Measurements from ENCODE around the gene PLCG1. TPM values are rescaled to one million over a fixed set of nuclear protein-coding genes. Genes with fewer than 3 reads are reported as not detected.

PLCG1 gene
- polyA plus RNA-seq, 1 experiment = 54.6 TPM

DNA sequence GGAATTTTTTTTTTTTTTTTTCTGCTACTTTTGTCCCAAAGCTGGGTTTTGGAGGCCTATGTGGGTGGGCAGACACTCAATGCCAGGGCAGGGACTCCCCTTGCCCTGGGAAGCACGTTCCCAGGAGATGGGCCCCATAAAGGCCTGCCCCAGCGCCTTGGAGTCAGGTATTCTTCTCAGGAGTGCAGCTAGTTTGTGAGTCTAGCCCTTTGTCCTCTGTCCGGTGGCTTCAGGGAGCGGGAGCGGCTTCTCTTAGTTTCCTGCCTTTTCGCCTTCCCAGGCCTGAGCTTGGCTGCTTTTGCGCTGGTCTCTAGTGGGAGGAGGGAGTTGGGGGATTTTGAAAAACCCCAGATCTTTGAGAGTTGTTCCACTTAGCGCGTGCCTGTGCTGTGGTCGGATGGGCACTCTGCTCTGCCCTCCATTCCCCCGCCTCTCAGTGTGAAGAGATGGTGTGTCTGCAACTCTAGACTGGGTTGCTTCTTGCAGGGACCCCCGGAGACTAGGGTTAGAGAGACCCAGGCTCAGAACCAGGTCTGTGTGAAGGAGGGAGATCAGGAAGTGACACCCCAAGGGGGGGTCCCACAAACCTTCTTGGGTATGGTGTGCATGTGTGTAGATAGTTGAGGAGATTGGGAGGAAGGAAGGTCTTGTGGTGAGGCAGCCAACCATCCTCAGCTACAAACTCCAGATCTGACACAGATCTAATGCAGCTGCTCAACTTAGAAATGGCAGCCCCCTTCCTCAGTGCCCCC, 1.3 kb downstream of the PLCG1 start:
- ChIA-PET CTCF (interaction anchor here (0.5 to 3.5 kb wide), 6 partner anchors 8 to 432 kb away, joined by 4 to 8 read pairs (median 6); no protein-coding TSS in a partner anchor), POLR2A (interaction anchor here (0.6 to 1.2 kb wide), 5 partner anchors 11 to 491 kb away, joined by 3 to 5 read pairs (median 3); no protein-coding TSS in a partner anchor)
- no peak for DNase-seq (ENCODE audit: low read depth, low spot score)
- no peak for TF ChIP-seq CTCF (IDR thresholded peaks at IDR 0.05; ENCODE audit: low read depth, low read length)
- H3K27me3 ChIP-seq (ENCODE audit: control insufficient read depth, insufficient read depth, low read length) = no peaks in the 10 kb centered on the region
- H3K9me3 ChIP-seq (ENCODE audit: control insufficient read depth, insufficient read depth, low read length) = no peaks in the 10 kb centered on the region; the same call in 1 of the 2 replicates
- H3K27ac ChIP-seq (ENCODE audit: low read depth, low read length) = peak overlapping the region; percentile 78
- peak overlapping the region; percentile 75 for H3K4me3 ChIP-seq (ENCODE audit: low read depth, low read length)

DNA sequence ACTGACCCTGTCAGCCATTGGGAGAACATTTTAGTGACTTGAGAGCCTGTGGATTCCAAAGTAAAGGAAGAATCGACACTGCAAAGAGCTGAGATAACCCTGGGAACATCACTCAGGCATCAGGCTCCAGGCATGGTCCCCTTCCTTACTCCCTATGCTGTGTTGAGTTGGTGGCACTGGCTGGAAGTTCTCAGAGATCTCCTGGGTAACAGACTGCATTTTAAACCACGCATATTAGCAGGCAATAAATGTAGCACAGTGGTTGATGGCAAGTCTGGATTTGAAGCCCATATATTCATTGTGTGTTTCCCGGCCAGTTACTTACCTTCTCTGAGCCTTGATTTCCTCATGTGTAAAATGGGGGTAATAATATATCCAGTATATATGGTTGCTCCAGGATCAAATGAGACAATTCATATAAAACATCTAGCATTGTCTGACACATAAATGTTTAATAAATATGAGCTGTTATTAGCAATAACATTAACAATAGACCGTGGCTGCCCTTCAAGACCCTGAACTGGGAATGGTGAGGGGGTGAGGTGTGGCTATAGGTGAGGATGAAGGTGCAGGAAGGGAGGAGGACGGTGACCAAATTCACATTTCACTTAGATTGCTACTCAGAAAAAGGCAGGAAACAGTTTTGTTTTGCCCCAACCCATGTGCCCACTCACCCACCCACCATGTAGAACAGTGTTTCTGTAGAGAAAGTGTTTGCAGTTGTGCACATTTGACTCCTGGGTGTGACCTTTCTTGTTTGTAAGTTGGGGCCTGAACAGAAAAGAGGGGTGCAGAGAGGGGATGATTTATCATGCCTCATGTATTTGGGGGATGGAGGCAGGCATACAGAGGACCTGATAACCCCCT, 2.1 kb downstream of the PLCG1 start:
- Histone ChIP-seq H3K27me3 (ENCODE audit: control insufficient read depth, insufficient read depth, low read length) (no peaks in the 10 kb centered on the region), H3K4me3 (ENCODE audit: low read depth, low read length) (peak overlapping the region; percentile 75), H3K9me3 (ENCODE audit: control insufficient read depth, insufficient read depth, low read length) (no peaks in the 10 kb centered on the region; the same call in 1 of the 2 replicates), H3K27ac (ENCODE audit: low read depth, low read length) (no peak overlapping the region)
- no peak for DNase-seq (ENCODE audit: low read depth, low spot score)
- ChIA-PET POLR2A (interaction anchor here (0.9 to 1.2 kb wide), 2 partner anchors 10 to 259 kb away, joined by 3 to 5 read pairs; no protein-coding TSS in a partner anchor), CTCF (interaction anchor here (0.5 to 3.5 kb wide), 5 partner anchors 9 to 200 kb away, joined by 4 to 8 read pairs (median 6); no protein-coding TSS in a partner anchor)
- TF ChIP-seq CTCF (IDR thresholded peaks at IDR 0.05; ENCODE audit: low read depth, low read length) = no peak

- peak overlapping the region; percentile 15; the same call in 1 of the 2 replicates for H3K4me3 ChIP-seq (ENCODE audit: low read depth, low read length)
- no peak for TF ChIP-seq CTCF (IDR thresholded peaks at IDR 0.05; ENCODE audit: low read depth, low read length)
- H3K27me3 ChIP-seq (ENCODE audit: control insufficient read depth, insufficient read depth, low read length) = no peaks in the 10 kb centered on the region
- POLR2A ChIA-PET = no interaction called here
- no peak overlapping the region for H3K27ac ChIP-seq (ENCODE audit: low read depth, low read length)
- CTCF ChIA-PET = interaction anchor here (3.5 kb wide), 1 partner anchor 33 kb away, joined by 8 read pairs; no protein-coding TSS in a partner anchor
- no peaks in the 10 kb centered on the region; the same call in 1 of the 2 replicates for H3K9me3 ChIP-seq (ENCODE audit: control insufficient read depth, insufficient read depth, low read length)
- DNase-seq (ENCODE audit: low read depth, low spot score) = no peak
Measured at GRCh38 chr20:41140226-41141133, 3.1 kb downstream of the PLCG1 start.

GRCh38 chr20:41141153-41141815, 3.9 kb downstream of the PLCG1 start:
- peak overlapping the region; percentile 57 for H3K27ac ChIP-seq (ENCODE audit: low read depth, low read length)
- no peak for TF ChIP-seq CTCF (IDR thresholded peaks at IDR 0.05; ENCODE audit: low read depth, low read length)
- H3K9me3 ChIP-seq (ENCODE audit: control insufficient read depth, insufficient read depth, low read length) = no peaks in the 10 kb centered on the region; the same call in 1 of the 2 replicates
- H3K27me3 ChIP-seq (ENCODE audit: control insufficient read depth, insufficient read depth, low read length) = no peaks in the 10 kb centered on the region
- ChIA-PET POLR2A (no interaction called here), CTCF (interaction anchor here (0.7 to 1.7 kb wide), 2 partner anchors 32 to 82 kb away, joined by 3 to 5 read pairs; no protein-coding TSS in a partner anchor)
- DNase-seq (ENCODE audit: low read depth, low spot score) = no peak
- peak overlapping the region; percentile 15; the same call in 1 of the 2 replicates for H3K4me3 ChIP-seq (ENCODE audit: low read depth, low read length)

Data from AG04450 (cell line).